CD4-positive, alpha-beta T cell treated with Interleukin-10 for 1 hour (primary cell): ENCODE data around the gene ETV2.
"Not testable (repeated sequence)": the region's sequence is repeated elsewhere in the genome, so short reads cannot be mapped to it uniquely, and the experiment has no call there.

Source experiments
- DNase-seq: peaks from one replicate; pipeline ENCODE4 v3.0.0-alpha.2; 2020

Gene ETV2

GRCh38 chr19:35628565-35629331, 12.8 kb upstream of the ETV2 start, which contains the start of gene RBM42:
Gene RBM42 (plus strand): TSS chr19:35629036. CDS start chr19:35629154, 118 bp downstream.
- peak; percentile 99 for DNase-seq

DNA sequence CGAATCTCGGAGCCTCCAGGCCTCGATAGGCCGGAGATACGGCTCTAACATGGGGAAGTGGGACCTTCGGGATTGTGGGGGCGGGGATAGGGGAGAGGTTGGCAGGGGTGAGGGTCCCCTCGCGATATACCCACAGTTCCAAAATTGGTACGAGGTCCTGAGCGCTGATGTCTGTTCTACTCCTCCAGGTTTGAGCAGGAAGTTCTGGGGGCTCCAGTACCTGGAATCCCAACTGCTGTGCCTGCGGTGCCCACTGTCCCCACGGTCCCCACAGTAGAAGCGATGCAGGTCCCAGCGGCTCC, 12.3 kb upstream of the ETV2 start:
- DNase-seq: no peak

DNA sequence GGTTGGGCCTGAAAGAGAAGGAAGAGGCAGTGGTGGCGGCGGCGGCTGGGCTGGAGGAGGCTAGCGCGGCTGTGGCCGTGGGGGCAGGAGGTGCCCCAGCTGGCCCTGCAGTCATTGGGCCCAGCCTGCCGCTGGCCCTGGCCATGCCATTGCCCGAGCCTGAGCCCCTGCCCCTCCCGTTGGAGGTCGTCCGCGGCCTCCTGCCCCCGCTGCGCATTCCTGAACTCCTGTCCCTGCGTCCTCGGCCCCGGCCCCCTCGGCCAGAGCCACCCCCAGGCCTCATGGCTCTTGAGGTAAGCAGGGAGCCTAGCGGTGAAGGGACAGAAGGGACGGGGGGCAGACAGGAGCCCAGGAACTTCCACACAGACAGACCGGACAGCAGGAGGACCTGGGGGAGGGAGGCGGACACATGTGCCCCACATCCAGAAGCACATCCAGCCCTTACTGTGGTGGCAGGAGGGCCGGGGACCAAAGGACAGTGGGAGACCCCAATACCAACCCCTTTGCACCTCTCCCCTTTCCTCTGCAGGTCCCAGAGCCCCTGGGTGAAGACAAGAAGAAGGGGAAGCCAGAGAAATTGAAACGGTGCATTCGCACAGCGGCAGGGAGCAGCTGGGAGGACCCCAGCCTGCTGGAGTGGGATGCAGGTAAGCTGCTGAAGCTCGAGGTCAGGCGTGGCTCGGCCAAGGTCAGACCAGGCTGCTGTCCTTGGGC, 7.7 kb upstream of the ETV2 start:
- no peak for DNase-seq

DNA sequence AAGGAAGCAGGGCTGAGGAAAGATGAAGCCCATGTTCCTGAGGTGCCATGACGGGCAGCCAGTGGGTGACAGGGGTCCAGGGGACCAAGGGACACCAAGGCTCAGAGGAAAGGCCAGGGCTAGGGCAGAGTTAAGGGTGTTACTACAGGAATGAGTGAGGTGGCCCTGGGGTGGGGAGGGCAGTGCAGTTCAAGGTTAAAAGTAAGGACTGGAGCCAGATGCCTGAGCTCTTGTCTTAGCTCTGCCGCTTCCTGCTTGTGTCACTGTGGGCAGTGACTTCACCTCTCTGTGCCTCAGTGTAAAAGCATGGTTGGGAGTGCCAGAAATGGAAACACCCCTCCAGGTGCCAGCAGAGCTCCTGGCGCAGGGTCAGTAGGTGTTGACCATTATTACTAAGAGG, 4.9 kb upstream of the ETV2 start:
- no peak for DNase-seq

- DNase-seq: no peak
These were observed 4.4 kb upstream of the ETV2 start for GRCh38 chr19:35637165-35637564.

- no peak for DNase-seq
These were observed 2.3 kb upstream of the ETV2 start for GRCh38 chr19:35639321-35639639.

GRCh38 chr19:35639863-35640262, 1.7 kb upstream of the ETV2 start:
- DNase-seq: no peak

DNA sequence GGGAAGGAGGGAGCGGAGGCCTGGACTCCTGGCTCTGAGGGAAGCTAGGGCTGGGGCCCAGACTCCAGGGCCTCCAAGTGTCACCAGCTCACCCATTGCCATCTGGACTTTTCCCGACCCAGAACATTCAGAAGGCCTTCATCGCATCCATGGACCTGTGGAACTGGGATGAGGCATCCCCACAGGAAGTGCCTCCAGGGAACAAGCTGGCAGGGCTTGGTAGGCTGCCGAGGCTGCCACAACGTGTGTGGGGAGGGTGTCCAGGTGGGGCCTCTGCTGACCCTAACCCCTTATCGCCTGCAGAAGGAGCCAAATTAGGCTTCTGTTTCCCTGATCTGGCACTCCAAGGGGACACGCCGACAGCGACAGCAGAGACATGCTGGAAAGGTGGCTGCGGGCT, 767 bp downstream of the ETV2 start:
- no peak for DNase-seq

DNA sequence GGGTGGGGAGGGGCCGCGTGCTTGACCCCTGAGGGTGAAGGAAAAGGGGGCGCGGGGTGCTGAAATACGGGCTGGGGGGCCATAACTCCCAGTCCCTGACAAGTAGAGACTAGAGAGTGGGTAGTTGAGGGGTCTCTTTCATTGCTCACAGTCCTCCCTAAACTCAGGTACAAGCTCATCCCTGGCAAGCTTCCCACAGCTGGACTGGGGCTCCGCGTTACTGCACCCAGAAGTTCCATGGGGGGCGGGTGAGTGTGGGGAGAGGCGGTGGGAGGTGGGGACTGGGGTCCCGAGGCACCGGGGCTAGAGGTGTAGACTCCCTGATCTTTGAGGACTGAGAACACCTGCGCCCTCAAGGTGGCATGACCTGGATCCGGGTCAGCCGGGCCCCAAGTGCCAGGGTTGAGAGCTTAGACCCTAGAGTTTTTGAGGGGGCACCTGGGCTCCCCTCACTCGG, 1.3 kb downstream of the ETV2 start:
- no peak for DNase-seq

DNA sequence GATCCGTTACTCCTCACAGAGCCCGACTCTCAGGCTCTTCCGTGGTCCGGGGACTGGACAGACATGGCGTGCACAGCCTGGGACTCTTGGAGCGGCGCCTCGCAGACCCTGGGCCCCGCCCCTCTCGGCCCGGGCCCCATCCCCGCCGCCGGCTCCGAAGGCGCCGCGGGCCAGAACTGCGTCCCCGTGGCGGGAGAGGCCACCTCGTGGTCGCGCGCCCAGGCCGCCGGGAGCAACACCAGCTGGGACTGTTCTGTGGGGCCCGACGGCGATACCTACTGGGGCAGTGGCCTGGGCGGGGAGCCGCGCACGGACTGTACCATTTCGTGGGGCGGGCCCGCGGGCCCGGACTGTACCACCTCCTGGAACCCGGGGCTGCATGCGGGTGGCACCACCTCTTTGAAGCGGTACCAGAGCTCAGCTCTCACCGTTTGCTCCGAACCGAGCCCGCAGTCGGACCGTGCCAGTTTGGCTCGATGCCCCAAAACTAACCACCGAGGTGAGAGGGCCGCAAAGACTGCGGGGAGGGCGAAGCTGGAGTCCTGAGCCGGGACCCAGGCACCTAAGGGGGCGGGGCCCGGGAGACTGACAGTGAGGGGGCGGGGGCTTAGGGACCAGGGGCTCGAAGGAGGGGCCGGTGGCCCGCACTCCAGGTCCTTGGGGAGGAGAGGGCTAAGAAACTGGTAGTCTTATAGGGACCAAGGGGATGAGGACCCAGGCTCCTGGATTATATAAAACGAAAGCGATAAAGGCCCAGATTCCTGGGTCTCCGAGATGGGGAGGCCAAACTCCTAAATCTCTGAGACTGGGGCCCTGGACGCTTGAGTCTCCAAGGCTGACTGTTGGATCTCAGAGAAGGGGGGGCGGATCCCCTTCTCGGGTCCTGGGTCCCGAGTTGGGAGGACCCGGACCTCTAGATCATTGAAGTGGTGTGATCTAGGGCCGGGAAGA, 2.0 kb downstream of the ETV2 start:
- DNase-seq: peak; percentile 87

GRCh38 chr19:35644206-35644986, 2.9 kb downstream of the ETV2 start:
- DNase-seq: peak; percentile 98

GRCh38 chr19:35644987-35645679, 3.6 kb downstream of the ETV2 start:
- peak; percentile 77 for DNase-seq

DNA sequence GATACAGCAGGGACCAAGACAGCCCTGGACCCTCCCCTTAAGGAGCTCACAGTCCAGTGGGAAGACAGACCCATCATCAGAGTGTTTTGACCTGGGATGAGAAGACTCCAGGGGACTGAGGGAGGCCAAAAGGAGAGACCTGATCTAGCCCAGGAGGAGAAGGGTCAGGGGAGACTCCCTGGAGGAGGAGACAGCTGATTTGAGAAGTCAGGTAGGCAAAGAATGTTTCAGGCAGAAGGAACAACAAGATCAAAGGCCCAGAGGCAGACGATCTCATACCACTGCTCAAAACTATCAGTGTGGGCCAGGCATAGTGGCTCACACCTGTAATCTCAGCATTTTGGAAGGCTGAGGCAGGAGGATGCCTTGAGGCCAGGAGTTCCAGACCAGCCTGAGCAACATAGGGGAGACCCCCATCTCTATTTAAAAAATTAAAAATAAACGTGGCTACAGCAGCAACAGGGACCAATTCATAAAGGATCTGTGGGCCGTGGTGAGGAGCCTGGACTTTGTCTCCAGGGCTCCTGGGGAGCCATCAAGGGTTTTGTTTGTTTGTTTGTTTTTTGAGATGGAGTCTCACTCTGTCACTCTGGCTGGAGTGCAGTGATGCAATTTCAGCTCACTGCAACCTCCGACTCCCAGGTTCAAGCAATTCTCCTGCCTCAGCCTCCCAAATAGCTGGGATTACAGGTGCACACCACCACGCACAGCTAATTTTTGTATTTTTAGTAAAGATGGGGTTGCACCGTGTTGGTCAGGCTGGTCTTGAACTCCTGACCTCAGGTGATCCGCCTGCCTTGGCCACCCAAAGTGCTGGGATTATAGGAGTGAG, 4.4 kb downstream of the ETV2 start:
- no peak for DNase-seq

DNA sequence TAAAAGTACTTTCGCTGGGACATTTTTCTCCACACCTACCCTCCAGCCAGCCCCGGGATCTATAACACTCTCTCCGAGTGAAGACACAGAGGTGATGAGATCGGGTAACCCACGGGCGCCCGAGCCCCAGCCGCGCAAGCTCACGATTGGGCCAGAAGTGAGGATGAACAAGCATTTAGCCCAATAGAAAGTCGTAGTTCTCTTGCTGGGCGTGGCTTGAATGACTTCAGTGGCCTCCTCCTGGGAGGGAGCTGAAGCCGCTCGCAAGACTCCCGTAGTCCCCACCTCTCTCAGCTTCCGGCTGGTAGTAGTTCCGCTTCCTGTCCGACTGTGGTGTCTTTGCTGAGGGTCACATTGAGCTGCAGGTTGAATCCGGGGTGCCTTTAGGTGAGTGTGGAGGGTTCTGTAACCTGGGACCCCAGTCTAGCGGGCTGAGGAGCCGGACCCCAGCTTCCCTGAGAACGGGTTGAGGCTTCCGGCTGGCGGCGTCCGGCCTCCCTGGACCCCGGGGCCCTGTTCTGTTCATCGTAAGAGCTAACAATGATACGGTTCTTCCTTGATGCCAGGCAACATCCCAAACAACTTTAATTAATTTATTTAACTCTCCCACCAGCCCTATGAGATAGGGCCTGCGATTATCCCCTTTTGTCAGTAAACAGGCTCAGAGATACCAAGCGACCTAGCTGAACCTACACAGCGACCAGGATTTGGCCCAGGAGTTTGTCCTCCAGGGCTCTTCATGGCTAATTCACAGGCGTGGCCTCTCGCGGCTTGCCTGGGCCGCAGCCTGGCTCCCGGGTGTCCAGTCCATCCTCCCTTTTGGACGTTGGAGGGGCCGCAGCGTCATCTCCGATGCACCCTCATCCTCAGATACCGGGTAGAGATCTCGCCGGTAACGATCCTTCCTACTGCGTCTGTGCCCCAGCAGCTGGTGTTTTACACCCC, 6.7 kb downstream of the ETV2 start, which contains the start of gene COX6B1:
Gene COX6B1, plus strand, starts transcription at position 307 of the 945 bp plus-strand sequence. CDS start 2,921 bp downstream, outside the sequence.
- peak; percentile 96 for DNase-seq

- DNase-seq: no peak
These were observed 9.0 kb downstream of the ETV2 start for GRCh38 chr19:35650581-35650980.

DNA sequence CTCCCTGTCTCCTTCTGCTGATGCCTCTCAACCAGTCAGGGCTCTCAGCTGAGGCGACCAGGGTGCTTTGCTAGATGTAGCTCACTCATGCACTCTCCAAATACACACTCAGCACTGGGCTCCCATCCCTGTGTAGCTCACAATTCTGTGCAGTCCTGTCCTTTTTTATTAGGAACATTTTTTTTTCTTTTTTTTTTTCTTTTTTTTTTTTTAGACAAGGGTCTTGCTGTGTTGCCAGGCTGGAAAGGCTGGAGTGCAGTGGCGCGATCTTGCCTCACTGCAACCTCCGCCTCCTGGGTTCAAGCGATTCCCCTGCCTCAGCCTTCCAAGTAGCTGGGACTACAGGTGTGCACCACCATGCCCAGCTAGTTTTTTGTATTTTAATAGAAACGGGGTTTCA, 13.3 kb downstream of the ETV2 start:
- DNase-seq: not testable (repeated sequence)

- no peak for DNase-seq
These were observed 14.1 kb downstream of the ETV2 start for GRCh38 chr19:35655600-35655999.

DNA sequence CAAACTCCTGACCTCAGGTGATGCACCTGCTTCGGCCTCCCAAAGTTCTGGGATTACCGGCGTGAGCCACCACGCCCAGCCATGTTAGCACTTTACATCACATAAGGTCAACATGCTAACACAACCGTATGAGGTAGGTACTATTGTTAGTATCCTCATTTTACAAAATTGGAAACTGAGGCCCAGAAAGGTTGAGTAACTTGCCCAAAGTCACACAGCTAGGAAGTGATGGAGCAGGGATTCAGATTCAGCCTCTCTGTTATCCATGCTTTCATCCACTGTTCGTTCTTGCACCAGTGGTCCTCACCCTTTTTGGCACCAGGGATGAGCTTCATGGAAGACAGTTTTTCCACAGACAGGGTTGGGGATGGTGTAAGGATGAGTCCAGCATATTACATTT, 15.2 kb downstream of the ETV2 start:
- DNase-seq: no peak

DNA sequence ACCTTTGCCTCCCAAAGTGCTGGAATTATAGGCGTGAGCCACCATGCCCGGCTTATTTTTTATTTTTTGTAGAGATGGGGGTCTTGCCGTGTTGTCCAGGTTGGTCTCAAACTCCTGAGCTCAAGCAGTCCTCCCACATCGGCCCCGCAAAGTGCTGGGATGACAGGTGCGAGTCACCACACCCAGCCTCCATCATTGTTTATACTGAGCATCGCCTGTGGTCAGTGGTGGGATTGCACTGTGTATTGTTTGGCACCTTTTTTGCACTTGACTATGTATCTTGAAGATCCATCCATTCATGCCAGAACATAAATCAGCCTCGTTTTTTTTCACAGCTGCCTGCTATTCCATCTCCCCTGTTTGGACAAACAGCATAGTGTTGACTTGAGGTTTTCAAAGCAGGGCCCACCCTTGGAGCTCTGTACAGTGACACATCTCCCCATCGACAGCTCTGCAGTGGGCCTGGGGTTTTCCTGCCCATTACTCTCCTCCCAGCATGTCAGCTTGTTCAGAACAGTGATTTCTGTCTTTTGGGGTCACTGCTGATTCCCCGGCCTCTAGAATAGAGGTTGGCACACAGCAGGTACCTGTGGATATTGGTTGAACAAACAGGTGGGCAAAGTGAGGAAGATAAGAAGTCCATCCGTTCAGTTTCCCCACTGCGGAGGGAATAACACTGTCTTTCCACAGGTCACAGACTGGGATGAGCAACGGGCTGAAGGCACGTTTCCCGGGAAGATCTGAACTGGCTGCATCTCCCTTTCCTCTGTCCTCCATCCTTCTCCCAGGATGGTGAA, 16.6 kb downstream of the ETV2 start:
- no peak for DNase-seq
